ENCODE measurements around the gene SLC26A9.
A peak's percentile ranks its signal among the peaks of the same experiment; 100 is the strongest.

SLC26A9 gene

GRCh38 chr1:205976708-205977401 lies 33.6 kb upstream of the SLC26A9 start:
- ATAC-seq: no peak
- no peak for DNase-seq (ENCODE audit: low spot score in 2 of 2)

GRCh38 chr1:205976036-205976435 lies 32.8 kb upstream of the SLC26A9 start:
- no peak overlapping the region for H3K27ac Mint-ChIP-seq
- H3K9me3 Mint-ChIP-seq: no peaks in the 10 kb centered on the region
- no peak for ATAC-seq
- H3K4me1 Mint-ChIP-seq: peaks cover 24% of the 10 kb centered on the region
- no peaks in the 10 kb centered on the region for H3K36me3 Mint-ChIP-seq
- no peak overlapping the region for H3K4me3 Mint-ChIP-seq
- no peak for DNase-seq (ENCODE audit: low spot score in 2 of 2)

More at GRCh38 chr1:205976708-205977401, 33.6 kb upstream of the SLC26A9 start:
- H3K36me3 Mint-ChIP-seq: no peaks in the 10 kb centered on the region
- peaks cover 24% of the 10 kb centered on the region for H3K4me1 Mint-ChIP-seq
- no peak overlapping the region for H3K4me3 Mint-ChIP-seq
- peaks cover under 1% of the 10 kb centered on the region for H3K9me3 Mint-ChIP-seq
- no peak overlapping the region for H3K27ac Mint-ChIP-seq

GRCh38 chr1:205975387-205975998 lies 32.2 kb upstream of the SLC26A9 start:
- DNase-seq (ENCODE audit: low spot score in 2 of 2) (no peak), ATAC-seq (no peak)
- no peak overlapping the region for H3K27ac Mint-ChIP-seq
- H3K9me3 Mint-ChIP-seq: no peaks in the 10 kb centered on the region
- peaks cover 26% of the 10 kb centered on the region for H3K4me1 Mint-ChIP-seq
- H3K36me3 Mint-ChIP-seq: no peaks in the 10 kb centered on the region
- no peak overlapping the region for H3K4me3 Mint-ChIP-seq

- H3K36me3 Mint-ChIP-seq: no peaks in the 10 kb centered on the region
- no peaks in the 10 kb centered on the region for H3K9me3 Mint-ChIP-seq
- no peak overlapping the region for H3K4me3 Mint-ChIP-seq
- H3K4me1 Mint-ChIP-seq: peaks cover 29% of the 10 kb centered on the region
- DNase-seq (ENCODE audit: low spot score in 2 of 2) (no peak), ATAC-seq (no peak)
- H3K27ac Mint-ChIP-seq: no peak overlapping the region
These were observed 31.5 kb upstream of the SLC26A9 start for GRCh38 chr1:205974712-205975111.

GRCh38 chr1:205973377-205974232 lies 30.3 kb upstream of the SLC26A9 start:
- no peak overlapping the region for H3K4me3 Mint-ChIP-seq
- peaks cover 29% of the 10 kb centered on the region for H3K4me1 Mint-ChIP-seq
- DNase-seq (ENCODE audit: low spot score in 2 of 2) (no peak), ATAC-seq (no peak)
- H3K36me3 Mint-ChIP-seq: no peaks in the 10 kb centered on the region
- no peak overlapping the region for H3K27ac Mint-ChIP-seq
- H3K9me3 Mint-ChIP-seq: no peaks in the 10 kb centered on the region

- H3K27ac Mint-ChIP-seq: no peak overlapping the region
- no peak overlapping the region for H3K4me3 Mint-ChIP-seq
- no peaks in the 10 kb centered on the region for H3K9me3 Mint-ChIP-seq
- H3K36me3 Mint-ChIP-seq: no peaks in the 10 kb centered on the region
- no peak for DNase-seq (ENCODE audit: low spot score in 2 of 2)
- H3K4me1 Mint-ChIP-seq: peaks cover 29% of the 10 kb centered on the region
- peak; percentile 40 for ATAC-seq
These were observed 29.4 kb upstream of the SLC26A9 start for GRCh38 chr1:205972491-205973168.

- Mint-ChIP-seq H3K4me1 (peaks cover 29% of the 10 kb centered on the region), H3K27ac (no peak overlapping the region), H3K36me3 (no peaks in the 10 kb centered on the region), H3K4me3 (no peak overlapping the region), H3K9me3 (no peaks in the 10 kb centered on the region)
- ATAC-seq: peak; percentile 43
- DNase-seq (ENCODE audit: low spot score in 2 of 2): no peak
These were observed 28.8 kb upstream of the SLC26A9 start for GRCh38 chr1:205972081-205972480.

GRCh38 chr1:205971082-205971481 lies 27.8 kb upstream of the SLC26A9 start:
- Mint-ChIP-seq H3K4me3 (no peak overlapping the region), H3K27ac (no peak overlapping the region)

GRCh38 chr1:205970486-205970885 lies 27.2 kb upstream of the SLC26A9 start:
- Mint-ChIP-seq H3K9me3 (no peaks in the 10 kb centered on the region), H3K36me3 (no peaks in the 10 kb centered on the region), H3K27ac (no peak overlapping the region), H3K4me3 (no peak overlapping the region), H3K4me1 (peaks cover 29% of the 10 kb centered on the region)
- ATAC-seq (no peak), DNase-seq (ENCODE audit: low spot score in 2 of 2) (no peak)

More at GRCh38 chr1:205971082-205971481, 27.8 kb upstream of the SLC26A9 start:
- DNase-seq (ENCODE audit: low spot score in 2 of 2): no peak
- Mint-ChIP-seq H3K36me3 (no peaks in the 10 kb centered on the region), H3K9me3 (no peaks in the 10 kb centered on the region), H3K4me1 (peaks cover 29% of the 10 kb centered on the region)
- ATAC-seq: no peak

- DNase-seq (ENCODE audit: low spot score in 2 of 2) (no peak), ATAC-seq (no peak)
- Mint-ChIP-seq H3K4me1 (peaks cover 21% of the 10 kb centered on the region), H3K27ac (no peak overlapping the region), H3K9me3 (no peaks in the 10 kb centered on the region), H3K36me3 (no peaks in the 10 kb centered on the region), H3K4me3 (no peak overlapping the region)
These were observed 26.0 kb upstream of the SLC26A9 start for GRCh38 chr1:205969229-205969628.

GRCh38 chr1:205967554-205968335 lies 24.5 kb upstream of the SLC26A9 start:
- ATAC-seq (no peak), DNase-seq (ENCODE audit: low spot score in 2 of 2) (no peak)
- Mint-ChIP-seq H3K4me3 (no peak overlapping the region), H3K9me3 (no peaks in the 10 kb centered on the region), H3K27ac (no peak overlapping the region), H3K36me3 (no peaks in the 10 kb centered on the region), H3K4me1 (peaks cover 13% of the 10 kb centered on the region)

GRCh38 chr1:205965036-205965884 lies 22.0 kb upstream of the SLC26A9 start:
- no peak for DNase-seq (ENCODE audit: low spot score in 2 of 2)
- Mint-ChIP-seq H3K4me3 (no peak overlapping the region), H3K9me3 (no peaks in the 10 kb centered on the region), H3K27ac (no peak overlapping the region), H3K36me3 (no peaks in the 10 kb centered on the region), H3K4me1 (peaks cover 18% of the 10 kb centered on the region)
- no peak for ATAC-seq

- ATAC-seq: peak; percentile 59
- H3K4me3 Mint-ChIP-seq: no peak overlapping the region
- DNase-seq (ENCODE audit: low spot score in 2 of 2): no peak
- no peaks in the 10 kb centered on the region for H3K9me3 Mint-ChIP-seq
- H3K4me1 Mint-ChIP-seq: peaks cover 17% of the 10 kb centered on the region
- no peaks in the 10 kb centered on the region for H3K36me3 Mint-ChIP-seq
- H3K27ac Mint-ChIP-seq: peak overlapping the region; percentile 5
These were observed 20.3 kb upstream of the SLC26A9 start for GRCh38 chr1:205963352-205964155.
